ENCODE data around the gene LARP4. TPM values are rescaled to one million over a fixed set of nuclear protein-coding genes. Genes with fewer than 3 reads are reported as not detected.
"Not testable (repeated sequence)": the region's sequence is repeated elsewhere in the genome, so short reads cannot be mapped to it uniquely, and the experiment has no call there.

The LARP4 gene
- total and polyA plus RNA-seq, 9 of the 15 experiments (the other 6 are each of a cell fraction or from before 2014, with no cell fraction given) = 31.6 to 84.5 (median 52.4) TPM

DNA sequence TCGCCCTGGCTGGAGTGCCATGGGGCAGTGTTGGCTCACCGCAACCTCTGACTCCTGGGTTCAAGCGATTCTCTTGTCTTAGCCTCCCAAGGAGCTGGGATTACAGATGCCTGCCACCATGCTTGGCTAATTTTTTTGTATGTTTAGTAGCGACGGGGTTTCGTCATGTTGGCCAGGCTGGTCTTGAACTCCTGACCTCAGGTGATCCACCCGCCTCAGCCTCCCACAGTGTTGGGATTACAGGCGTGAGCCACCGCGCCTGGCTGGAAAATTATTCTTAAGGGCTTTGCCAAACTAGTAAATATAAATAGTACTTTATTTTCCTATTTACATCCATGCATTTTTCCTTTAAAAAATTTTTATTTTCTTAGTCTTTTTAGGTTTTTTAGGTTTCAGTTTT, 22.2 kb downstream of the LARP4 start:
- peaks cover 62% of the 10 kb centered on the region for H3K36me3 ChIP-seq (ENCODE audit: control insufficient read depth, insufficient read depth, low read length)
- intact Hi-C loops (cut with micrococcal nuclease); DNase-seq (ENCODE audit: extremely low read depth in 1 of 4, low spot score in 3 of 4); H3K4me2 ChIP-seq (ENCODE audit: insufficient read depth, low read length); FAIRE-seq; H3K4me1 ChIP-seq (replicated peaks in 1 of 2; ENCODE audit: control insufficient read depth in 2 of 2, insufficient read depth in 2 of 2, low read length in 2 of 2); in situ Hi-C loops (cut with MboI); CTCF ChIA-PET (ENCODE audit: low intra/inter-chr PET ratio); H3K27me3 ChIP-seq (ENCODE audit: control insufficient read depth in 2 of 2, insufficient read depth in 2 of 2, low read length in 2 of 2); H3K9me3 ChIP-seq (replicated peaks; ENCODE audit: control insufficient read depth, insufficient read depth, low read depth, low read length); H3K27ac ChIP-seq (ENCODE audit: extremely low read depth, low read depth, low read length); H3K9ac ChIP-seq (ENCODE audit: insufficient read depth in 1 of 2, low read depth in 2 of 2, low read length in 2 of 2); H3K4me3 ChIP-seq; H2AFZ ChIP-seq (ENCODE audit: low read depth, low read length); H3K9me1 ChIP-seq (ENCODE audit: control insufficient read depth, insufficient read depth, low read length); ATAC-seq; BruUV-seq (replicated peaks): not testable (repeated sequence)
- 86% methylated on average over 10 of the region's 10 CpGs for WGBS (ENCODE audit: insufficient coverage, low coverage, missing lambda C conversion rate)
- peaks cover 17% of the 10 kb centered on the region; the same call in 1 of the 2 replicates for H4K20me1 ChIP-seq (replicated peaks; ENCODE audit: control insufficient read depth, insufficient read depth, low read length)
- peaks cover 95% of the 10 kb centered on the region for H3K79me2 ChIP-seq (ENCODE audit: control insufficient read depth, insufficient read depth, low read length)
- POLR2A ChIA-PET = interaction anchor here (1.8 kb wide), 1 partner anchor 9 kb away, joined by 4 read pairs; no protein-coding TSS in a partner anchor

- intact Hi-C loops (cut with micrococcal nuclease); FAIRE-seq: not testable (repeated sequence)
- TF ChIP-seq CBFA2T3 (IDR thresholded peaks at IDR 0.05) (0 out of 2 replicates have a peak, but pooled peaks have one; percentile 15), KDM1A (IDR thresholded peaks at IDR 0.05) (peak in 1 of 2 experiments; percentile 31; a peak in 1 of 4 replicates)
These were observed 22.7 kb downstream of the LARP4 start for GRCh38 chr12:50423342-50423741.

More at GRCh38 chr12:50423342-50423741, 22.7 kb downstream of the LARP4 start:
- H3K4me1 ChIP-seq (replicated peaks in 1 of 2; ENCODE audit: control insufficient read depth in 2 of 2, insufficient read depth in 2 of 2, low read length in 2 of 2); H3K9me1 ChIP-seq (ENCODE audit: control insufficient read depth, insufficient read depth, low read length); BruUV-seq (replicated peaks); H3K9ac ChIP-seq (ENCODE audit: insufficient read depth in 1 of 2, low read depth in 2 of 2, low read length in 2 of 2); H3K9me3 ChIP-seq (replicated peaks; ENCODE audit: control insufficient read depth, insufficient read depth, low read depth, low read length); ATAC-seq; H3K4me3 ChIP-seq; H2AFZ ChIP-seq (ENCODE audit: low read depth, low read length); H3K4me2 ChIP-seq (ENCODE audit: insufficient read depth, low read length); DNase-seq (ENCODE audit: extremely low read depth in 1 of 4, low spot score in 3 of 4); H3K27me3 ChIP-seq (ENCODE audit: control insufficient read depth in 2 of 2, insufficient read depth in 2 of 2, low read length in 2 of 2); CTCF ChIA-PET (ENCODE audit: low intra/inter-chr PET ratio); H3K27ac ChIP-seq (ENCODE audit: extremely low read depth, low read depth, low read length); in situ Hi-C loops (cut with MboI): not testable (repeated sequence)
- Histone ChIP-seq H3K36me3 (ENCODE audit: control insufficient read depth, insufficient read depth, low read length) (peaks cover 66% of the 10 kb centered on the region), H4K20me1 (replicated peaks; ENCODE audit: control insufficient read depth, insufficient read depth, low read length) (peaks cover 17% of the 10 kb centered on the region; the same call in 1 of the 2 replicates), H3K79me2 (ENCODE audit: control insufficient read depth, insufficient read depth, low read length) (peaks cover 90% of the 10 kb centered on the region)
- POLR2A ChIA-PET = interaction anchor here (1.8 kb wide), 1 partner anchor 9 kb away, joined by 4 read pairs; no protein-coding TSS in a partner anchor
- WGBS (ENCODE audit: insufficient coverage, low coverage, missing lambda C conversion rate) = 85% methylated on average over 10 of the region's 10 CpGs
